Fibroblast of lung (primary cell): ENCODE data around the gene TMEM120B.

Experiments used
- EZH2 ChIP-seq: IDR thresholded peaks from 2 replicates; pipeline ENCODE4 v1.5.1; 2012; ENCODE audit warnings: low read length, control low read depth, mild to moderate bottlenecking; ENCODE audit errors: missing control alignments
- TF ChIP-seq, protein P1 (sequence below), 2 donors: IDR thresholded peaks in 1 of 2; conservative IDR thresholded peaks in 1 of 2; 1 replicate in 1 of 2; 2 replicates in 1 of 2; pipeline ENCODE4 v1.5.1; 2011 to 2012; ENCODE audit warnings: low read length in 2 of 2, control low read depth in 1 of 2, inconsistent platforms in 1 of 2, low read depth in 1 of 2, mild to moderate bottlenecking in 1 of 2

DNA sequence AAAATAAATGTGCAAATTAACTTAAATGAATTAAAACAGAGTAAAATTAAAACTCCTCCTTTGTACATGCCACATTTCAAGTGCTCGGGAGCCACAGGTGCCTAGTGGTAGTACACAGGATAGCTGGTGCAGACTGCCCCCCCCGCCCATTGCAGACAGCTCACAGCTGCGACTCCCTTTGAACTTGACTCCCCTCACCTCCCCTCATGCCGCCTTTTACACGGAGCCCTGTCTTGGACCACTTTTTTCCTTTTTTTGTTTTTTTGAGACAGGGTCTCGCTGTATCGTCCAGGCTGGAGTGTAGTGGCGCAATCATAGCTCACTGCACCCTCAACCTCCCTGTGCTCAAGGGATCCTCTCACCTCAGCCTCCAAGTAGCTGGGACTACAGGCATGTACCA lies 102.7 kb downstream of the TMEM120B start:
- TF ChIP-seq, protein P1, sequence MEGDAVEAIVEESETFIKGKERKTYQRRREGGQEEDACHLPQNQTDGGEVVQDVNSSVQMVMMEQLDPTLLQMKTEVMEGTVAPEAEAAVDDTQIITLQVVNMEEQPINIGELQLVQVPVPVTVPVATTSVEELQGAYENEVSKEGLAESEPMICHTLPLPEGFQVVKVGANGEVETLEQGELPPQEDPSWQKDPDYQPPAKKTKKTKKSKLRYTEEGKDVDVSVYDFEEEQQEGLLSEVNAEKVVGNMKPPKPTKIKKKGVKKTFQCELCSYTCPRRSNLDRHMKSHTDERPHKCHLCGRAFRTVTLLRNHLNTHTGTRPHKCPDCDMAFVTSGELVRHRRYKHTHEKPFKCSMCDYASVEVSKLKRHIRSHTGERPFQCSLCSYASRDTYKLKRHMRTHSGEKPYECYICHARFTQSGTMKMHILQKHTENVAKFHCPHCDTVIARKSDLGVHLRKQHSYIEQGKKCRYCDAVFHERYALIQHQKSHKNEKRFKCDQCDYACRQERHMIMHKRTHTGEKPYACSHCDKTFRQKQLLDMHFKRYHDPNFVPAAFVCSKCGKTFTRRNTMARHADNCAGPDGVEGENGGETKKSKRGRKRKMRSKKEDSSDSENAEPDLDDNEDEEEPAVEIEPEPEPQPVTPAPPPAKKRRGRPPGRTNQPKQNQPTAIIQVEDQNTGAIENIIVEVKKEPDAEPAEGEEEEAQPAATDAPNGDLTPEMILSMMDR (conservative IDR thresholded peaks at IDR 0.05 in 1 of 2, IDR thresholded peaks at IDR 0.05 in 1 of 2; ENCODE audit: low read depth in 1 of 2, low read length in 2 of 2) = no peak
- TF ChIP-seq EZH2 = no peak
